Fibroblast of lung (primary cell): Measurements from ENCODE around the gene CNPPD1. TPM values are rescaled to one million over a fixed set of nuclear protein-coding genes. Genes with fewer than 3 reads are reported as not detected.

Experiments
- DNase-seq, 2 donors: peaks; one replicate each; pipeline versions ENCODE4 v3.0.0 to v3.0.0-alpha.2; 2010; ENCODE audit warnings: low read depth in 2 of 2
- H2AFZ ChIP-seq: 2 replicates; pipeline ENCODE4 v1.5.1; 2012; ENCODE audit warnings: low read length, control low read depth, inconsistent platforms
- H3K27ac ChIP-seq: 2 replicates; pipeline ENCODE4 v1.5.1; 2011; ENCODE audit warnings: low read length, control low read depth; ENCODE audit not compliant: insufficient read depth
- H3K27me3 ChIP-seq: 2 replicates; pipeline ENCODE4 v1.5.1; 2011; ENCODE audit warnings: mild to moderate bottlenecking, low read length; ENCODE audit not compliant: control insufficient read depth, insufficient read depth
- H3K36me3 ChIP-seq: 2 replicates; pipeline ENCODE4 v1.5.1; 2011; ENCODE audit warnings: low read length; ENCODE audit not compliant: control insufficient read depth, insufficient read depth
- H3K4me1 ChIP-seq: 2 replicates; pipeline ENCODE4 v1.5.1; 2011; ENCODE audit warnings: low read length; ENCODE audit not compliant: control insufficient read depth, insufficient read depth; ENCODE audit errors: extremely low read depth
- H3K4me2 ChIP-seq: 2 replicates; pipeline ENCODE4 v1.5.1; 2011; ENCODE audit warnings: low read length, control low read depth; ENCODE audit not compliant: insufficient read depth; ENCODE audit errors: extremely low read depth
- H3K4me3 ChIP-seq, 4 experiments: fragments of 200-600 bp in 1 of 4; sonication (generic) in 1 of 4; replicated peaks in 1 of 4; 2 replicates each; pipeline ENCODE4 v1.5.1; 2011 to 2016; ENCODE audit warnings: low read length in 4 of 4, low read depth in 3 of 4, mild to moderate bottlenecking in 3 of 4, control low read depth in 2 of 4, inconsistent platforms in 1 of 4, mixed read lengths in 1 of 4; ENCODE audit not compliant: insufficient read depth in 1 of 4; ENCODE audit errors: control extremely low read depth in 1 of 4
- H3K79me2 ChIP-seq: 2 replicates; pipeline ENCODE4 v1.5.1; 2012; ENCODE audit warnings: mild to moderate bottlenecking, low read length, inconsistent platforms; ENCODE audit not compliant: control insufficient read depth, insufficient read depth
- H3K9ac ChIP-seq: 2 replicates; pipeline ENCODE4 v1.5.1; 2011; ENCODE audit warnings: mild to moderate bottlenecking, low read length, control low read depth; ENCODE audit not compliant: insufficient read depth
- H3K9me3 ChIP-seq: 2 replicates; pipeline ENCODE4 v1.5.1; 2012; ENCODE audit warnings: low read depth, low read length; ENCODE audit not compliant: control insufficient read depth, insufficient read depth
- H4K20me1 ChIP-seq: 2 replicates; pipeline ENCODE4 v1.5.1; 2011; ENCODE audit warnings: low read length; ENCODE audit not compliant: control insufficient read depth, insufficient read depth; ENCODE audit errors: extremely low read depth
- CTCF ChIP-seq, 2 donors: IDR thresholded peaks in 1 of 2; conservative IDR thresholded peaks in 1 of 2; 1 replicate in 1 of 2; 2 replicates in 1 of 2; pipeline ENCODE4 v1.5.1; 2011 to 2012; ENCODE audit warnings: low read length in 2 of 2, control low read depth in 1 of 2, inconsistent platforms in 1 of 2, low read depth in 1 of 2, mild to moderate bottlenecking in 1 of 2
- EZH2 ChIP-seq: IDR thresholded peaks from 2 replicates; pipeline ENCODE4 v1.5.1; 2012; ENCODE audit warnings: low read length, control low read depth, mild to moderate bottlenecking; ENCODE audit errors: missing control alignments
- polyA plus RNA-seq, 2 donors: library from polyadenylated mRNA; depleted of rRNA in 1 of 2; stranded (reverse) in 1 of 2; unstranded in 1 of 2; fragments of >200 nt; gene quantifications; 2 replicates each; pipeline ENCODE4 v1.2.1, GENCODE V29; 2011 to 2012; ENCODE audit warnings: missing spikeins in 1 of 2
- total RNA-seq: library from RNA; depleted of rRNA; stranded (reverse); fragments of >200 nt; gene quantifications from 2 replicates; pipeline ENCODE4 v1.2.1, GENCODE V29; 2014

Gene CNPPD1
- total and polyA plus RNA-seq, 2 donors (not counting 1 experiment from before 2014, with no cell fraction given) = 33.5 to 42.2 TPM

- Histone ChIP-seq H3K27me3 (no peaks in the 10 kb centered on the region), H3K36me3 (no peaks in the 10 kb centered on the region), H3K27ac (no peak overlapping the region), H3K9ac (no peak overlapping the region), H4K20me1 (no peaks in the 10 kb centered on the region), H2AFZ (no peak overlapping the region), H3K4me3 (no peak overlapping the region), H3K4me1 (peaks cover 5% of the 10 kb centered on the region), H3K79me2 (no peaks in the 10 kb centered on the region), H3K9me3 (no peaks in the 10 kb centered on the region), H3K4me2 (no peak overlapping the region)
- no peak for TF ChIP-seq CTCF (conservative IDR thresholded peaks at IDR 0.05 in 1 of 2, IDR thresholded peaks at IDR 0.05 in 1 of 2; ENCODE audit: low read depth in 1 of 2, low read length in 2 of 2)
- TF ChIP-seq EZH2 = no peak
- no peak for DNase-seq
Measured at GRCh38 chr2:219129589-219129988, 47.1 kb downstream of the CNPPD1 start.

GRCh38 chr2:219128396-219128795 is 48.3 kb downstream of the CNPPD1 start:
- Histone ChIP-seq H3K4me1 (peaks cover 6% of the 10 kb centered on the region), H3K36me3 (no peaks in the 10 kb centered on the region), H3K4me3 (no peak overlapping the region), H2AFZ (no peak overlapping the region), H4K20me1 (no peaks in the 10 kb centered on the region), H3K9me3 (no peaks in the 10 kb centered on the region), H3K27ac (no peak overlapping the region), H3K79me2 (no peaks in the 10 kb centered on the region), H3K9ac (no peak overlapping the region), H3K27me3 (no peaks in the 10 kb centered on the region), H3K4me2 (no peak overlapping the region)
- no peak for TF ChIP-seq EZH2
- TF ChIP-seq CTCF (conservative IDR thresholded peaks at IDR 0.05 in 1 of 2, IDR thresholded peaks at IDR 0.05 in 1 of 2; ENCODE audit: low read depth in 1 of 2, low read length in 2 of 2) = no peak
- no peak for DNase-seq

- TF ChIP-seq EZH2 (no peak), CTCF (conservative IDR thresholded peaks at IDR 0.05 in 1 of 2, IDR thresholded peaks at IDR 0.05 in 1 of 2; ENCODE audit: low read depth in 1 of 2, low read length in 2 of 2) (no peak)
Measured at GRCh38 chr2:219127037-219127635, 49.6 kb downstream of the CNPPD1 start.

More at GRCh38 chr2:219127037-219127635, 49.6 kb downstream of the CNPPD1 start:
- Histone ChIP-seq H3K27me3 (no peaks in the 10 kb centered on the region), H2AFZ (no peak overlapping the region), H3K4me1 (peaks cover 6% of the 10 kb centered on the region), H3K4me3 (no peak overlapping the region), H3K9ac (no peak overlapping the region), H3K36me3 (no peaks in the 10 kb centered on the region), H3K79me2 (no peaks in the 10 kb centered on the region), H3K4me2 (no peak overlapping the region), H3K9me3 (no peaks in the 10 kb centered on the region), H3K27ac (no peak overlapping the region), H4K20me1 (no peaks in the 10 kb centered on the region)
- peak in 1 of 2 donors; percentile 43 for DNase-seq
